ENCODE results near the gene FGF12.

Gene FGF12

DNA sequence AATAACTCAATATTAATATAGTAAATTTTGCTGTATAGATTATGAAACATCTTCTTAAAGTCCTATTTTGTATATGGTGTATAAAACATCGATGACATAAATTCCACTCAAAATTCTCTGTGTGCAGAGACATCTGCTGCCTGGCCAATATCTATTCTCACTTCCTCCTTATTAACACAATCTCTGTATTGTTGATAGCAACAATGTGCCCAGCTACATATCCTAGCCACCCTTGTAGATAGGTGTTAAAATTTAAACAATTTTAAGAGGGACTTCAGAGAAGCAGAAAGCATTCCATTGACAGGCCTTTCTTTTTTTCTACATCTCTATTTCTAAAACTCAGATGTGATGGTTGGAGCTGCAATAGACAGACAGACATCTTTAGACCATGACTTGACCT is 72.3 kb downstream of the FGF12 start:
- no peak for TF ChIP-seq EZH2phosphoT487 (IDR thresholded peaks at IDR 0.05; ENCODE audit: borderline replicate concordance, low read length)
- TF ChIP-seq, protein P1, sequence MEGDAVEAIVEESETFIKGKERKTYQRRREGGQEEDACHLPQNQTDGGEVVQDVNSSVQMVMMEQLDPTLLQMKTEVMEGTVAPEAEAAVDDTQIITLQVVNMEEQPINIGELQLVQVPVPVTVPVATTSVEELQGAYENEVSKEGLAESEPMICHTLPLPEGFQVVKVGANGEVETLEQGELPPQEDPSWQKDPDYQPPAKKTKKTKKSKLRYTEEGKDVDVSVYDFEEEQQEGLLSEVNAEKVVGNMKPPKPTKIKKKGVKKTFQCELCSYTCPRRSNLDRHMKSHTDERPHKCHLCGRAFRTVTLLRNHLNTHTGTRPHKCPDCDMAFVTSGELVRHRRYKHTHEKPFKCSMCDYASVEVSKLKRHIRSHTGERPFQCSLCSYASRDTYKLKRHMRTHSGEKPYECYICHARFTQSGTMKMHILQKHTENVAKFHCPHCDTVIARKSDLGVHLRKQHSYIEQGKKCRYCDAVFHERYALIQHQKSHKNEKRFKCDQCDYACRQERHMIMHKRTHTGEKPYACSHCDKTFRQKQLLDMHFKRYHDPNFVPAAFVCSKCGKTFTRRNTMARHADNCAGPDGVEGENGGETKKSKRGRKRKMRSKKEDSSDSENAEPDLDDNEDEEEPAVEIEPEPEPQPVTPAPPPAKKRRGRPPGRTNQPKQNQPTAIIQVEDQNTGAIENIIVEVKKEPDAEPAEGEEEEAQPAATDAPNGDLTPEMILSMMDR (IDR thresholded peaks at IDR 0.05; ENCODE audit: low read depth, low read length, poor library complexity, severe bottlenecking), result no peak
- Histone ChIP-seq H3K9me3 (ENCODE audit: control insufficient read depth, insufficient read depth, low read length) (no peaks in the 10 kb centered on the region), H3K4me2 (ENCODE audit: low read length) (no peak overlapping the region), H3K27ac (ENCODE audit: low read depth, low read length) (no peak overlapping the region), H3K9me2 (replicated peaks; ENCODE audit: control insufficient read depth, low read length) (no peaks in the 10 kb centered on the region), H3K4me3 (ENCODE audit: low read length) (no peak overlapping the region), H3K79me2 (ENCODE audit: control insufficient read depth, low read length) (no peaks in the 10 kb centered on the region), H3K4me1 (ENCODE audit: control insufficient read depth, low read length) (no peaks in the 10 kb centered on the region), H3K27me3 (ENCODE audit: control insufficient read depth, low read length) (no peaks in the 10 kb centered on the region), H3K36me3 (ENCODE audit: control insufficient read depth, low read length) (no peaks in the 10 kb centered on the region), H4K20me1 (ENCODE audit: control insufficient read depth, insufficient read depth, low read depth, low read length) (no peaks in the 10 kb centered on the region), H3F3A (ENCODE audit: control insufficient read depth, insufficient read depth) (no peaks in the 10 kb centered on the region)

DNA sequence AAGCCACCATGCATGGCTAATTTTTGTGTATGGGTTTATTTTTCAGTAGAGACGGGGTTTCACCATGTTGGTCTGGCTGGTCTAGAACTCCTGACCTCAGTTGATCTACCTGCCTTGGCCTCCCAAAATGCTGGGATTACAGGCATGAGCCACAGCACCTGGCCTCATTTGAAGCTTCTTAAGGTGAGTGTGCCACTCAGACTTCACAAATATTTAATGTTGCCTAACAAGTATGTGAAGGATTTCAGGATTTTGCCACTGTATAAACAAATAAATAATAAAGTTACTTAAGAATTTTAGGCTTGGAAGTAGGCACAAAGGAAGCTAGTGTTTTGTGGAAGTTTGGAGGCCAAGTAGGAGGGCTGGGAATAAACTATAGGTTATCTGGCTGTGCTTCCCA is 73.5 kb downstream of the FGF12 start:
- Histone ChIP-seq H3K27ac (ENCODE audit: low read depth, low read length) (no peak overlapping the region), H3K4me2 (ENCODE audit: low read length) (no peak overlapping the region), H3K4me1 (ENCODE audit: control insufficient read depth, low read length) (no peaks in the 10 kb centered on the region), H3F3A (ENCODE audit: control insufficient read depth, insufficient read depth) (no peaks in the 10 kb centered on the region), H4K20me1 (ENCODE audit: control insufficient read depth, insufficient read depth, low read depth, low read length) (no peaks in the 10 kb centered on the region), H3K36me3 (ENCODE audit: control insufficient read depth, low read length) (no peaks in the 10 kb centered on the region), H3K4me3 (ENCODE audit: low read length) (no peak overlapping the region), H3K79me2 (ENCODE audit: control insufficient read depth, low read length) (no peaks in the 10 kb centered on the region), H3K9me3 (ENCODE audit: control insufficient read depth, insufficient read depth, low read length) (no peaks in the 10 kb centered on the region), H3K9me2 (replicated peaks; ENCODE audit: control insufficient read depth, low read length) (no peaks in the 10 kb centered on the region), H3K27me3 (ENCODE audit: control insufficient read depth, low read length) (no peaks in the 10 kb centered on the region)
- TF ChIP-seq, protein P1 (IDR thresholded peaks at IDR 0.05; ENCODE audit: low read depth, low read length, poor library complexity, severe bottlenecking), result no peak
- no peak for TF ChIP-seq EZH2phosphoT487 (IDR thresholded peaks at IDR 0.05; ENCODE audit: borderline replicate concordance, low read length)

DNA sequence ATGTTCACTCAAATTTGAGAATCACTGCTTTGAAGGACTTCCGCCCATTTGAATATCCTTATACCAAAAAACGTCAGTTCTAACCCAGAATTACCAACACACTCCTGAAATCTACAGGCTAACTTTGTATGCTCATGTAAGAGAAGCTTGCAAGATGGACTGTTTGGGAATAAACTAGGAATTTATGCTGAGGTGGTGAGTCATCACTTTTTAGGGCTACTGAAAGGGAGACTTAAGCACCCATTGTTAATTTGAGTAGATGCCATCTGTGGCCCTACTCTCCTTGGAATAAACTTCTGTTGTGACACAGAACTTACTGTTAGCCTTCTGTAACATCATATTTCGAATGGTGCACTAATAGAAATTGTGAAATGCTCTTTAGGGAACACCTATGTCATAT is 74.6 kb downstream of the FGF12 start:
- Histone ChIP-seq H3K27ac (ENCODE audit: low read depth, low read length) (no peak overlapping the region), H4K20me1 (ENCODE audit: control insufficient read depth, insufficient read depth, low read depth, low read length) (no peaks in the 10 kb centered on the region), H3K9me2 (replicated peaks; ENCODE audit: control insufficient read depth, low read length) (no peaks in the 10 kb centered on the region), H3K9me3 (ENCODE audit: control insufficient read depth, insufficient read depth, low read length) (no peaks in the 10 kb centered on the region), H3K4me2 (ENCODE audit: low read length) (no peak overlapping the region), H3K36me3 (ENCODE audit: control insufficient read depth, low read length) (no peaks in the 10 kb centered on the region), H3K79me2 (ENCODE audit: control insufficient read depth, low read length) (no peaks in the 10 kb centered on the region), H3K27me3 (ENCODE audit: control insufficient read depth, low read length) (no peaks in the 10 kb centered on the region), H3K4me1 (ENCODE audit: control insufficient read depth, low read length) (no peaks in the 10 kb centered on the region), H3F3A (ENCODE audit: control insufficient read depth, insufficient read depth) (no peaks in the 10 kb centered on the region), H3K4me3 (ENCODE audit: low read length) (no peak overlapping the region)
- TF ChIP-seq, protein P1 (IDR thresholded peaks at IDR 0.05; ENCODE audit: low read depth, low read length, poor library complexity, severe bottlenecking), result no peak
- TF ChIP-seq EZH2phosphoT487 (IDR thresholded peaks at IDR 0.05; ENCODE audit: borderline replicate concordance, low read length), result no peak

Measured in DOHH2 (cell line).